Measurements from ENCODE around the gene AP1AR.

The AP1AR gene

DNA sequence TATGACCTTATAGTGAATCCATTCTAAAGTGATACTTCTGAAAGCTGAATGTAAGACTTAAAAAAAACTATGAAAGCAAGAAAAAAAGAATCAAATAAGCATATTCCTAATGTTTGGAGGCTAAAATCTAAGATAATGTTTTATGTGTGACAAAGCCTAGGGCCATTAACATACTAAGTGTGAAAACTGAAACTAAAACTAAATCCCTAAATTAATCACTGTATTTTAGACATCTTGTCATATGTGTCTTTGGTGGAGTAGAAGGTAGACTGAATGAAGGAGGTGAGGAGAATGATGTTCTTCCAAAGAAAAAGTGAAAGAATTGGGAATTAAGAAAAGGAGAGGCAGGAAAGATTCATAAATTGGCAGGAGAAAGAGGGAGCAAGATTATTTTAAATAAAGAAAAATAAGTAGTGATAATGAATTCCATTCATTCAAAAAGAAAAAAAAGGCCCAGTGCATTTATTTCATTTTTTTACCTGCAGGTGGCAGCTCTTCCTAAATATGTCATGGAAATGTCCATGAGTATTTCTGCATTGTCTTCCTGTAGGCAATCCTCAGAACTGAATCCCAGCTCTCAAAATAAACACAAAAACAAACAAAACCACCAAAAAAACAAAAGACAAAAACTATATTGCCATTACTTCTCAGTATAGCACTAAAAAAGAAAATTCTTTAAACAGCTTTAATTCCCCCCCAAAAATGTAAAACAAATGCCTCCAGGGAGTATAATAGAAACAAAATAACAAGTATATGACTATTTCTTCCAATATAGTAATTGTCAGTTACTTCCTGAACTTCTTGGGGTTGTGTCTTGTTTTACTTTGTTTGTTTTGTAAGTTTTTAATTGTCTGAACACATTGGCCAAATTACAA, 17.0 kb upstream of the AP1AR start:
- Histone ChIP-seq H3K9me3 (no peaks in the 10 kb centered on the region), H3K4me1 (no peaks in the 10 kb centered on the region), H3K4me3 (ENCODE audit: low read depth, low read length) (no peak overlapping the region), H3K27me3 (peaks cover 7% of the 10 kb centered on the region), H3K36me3 (no peaks in the 10 kb centered on the region)
- DNase-seq: no peak
- TF ChIP-seq, protein P1, sequence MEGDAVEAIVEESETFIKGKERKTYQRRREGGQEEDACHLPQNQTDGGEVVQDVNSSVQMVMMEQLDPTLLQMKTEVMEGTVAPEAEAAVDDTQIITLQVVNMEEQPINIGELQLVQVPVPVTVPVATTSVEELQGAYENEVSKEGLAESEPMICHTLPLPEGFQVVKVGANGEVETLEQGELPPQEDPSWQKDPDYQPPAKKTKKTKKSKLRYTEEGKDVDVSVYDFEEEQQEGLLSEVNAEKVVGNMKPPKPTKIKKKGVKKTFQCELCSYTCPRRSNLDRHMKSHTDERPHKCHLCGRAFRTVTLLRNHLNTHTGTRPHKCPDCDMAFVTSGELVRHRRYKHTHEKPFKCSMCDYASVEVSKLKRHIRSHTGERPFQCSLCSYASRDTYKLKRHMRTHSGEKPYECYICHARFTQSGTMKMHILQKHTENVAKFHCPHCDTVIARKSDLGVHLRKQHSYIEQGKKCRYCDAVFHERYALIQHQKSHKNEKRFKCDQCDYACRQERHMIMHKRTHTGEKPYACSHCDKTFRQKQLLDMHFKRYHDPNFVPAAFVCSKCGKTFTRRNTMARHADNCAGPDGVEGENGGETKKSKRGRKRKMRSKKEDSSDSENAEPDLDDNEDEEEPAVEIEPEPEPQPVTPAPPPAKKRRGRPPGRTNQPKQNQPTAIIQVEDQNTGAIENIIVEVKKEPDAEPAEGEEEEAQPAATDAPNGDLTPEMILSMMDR (IDR thresholded peaks at IDR 0.05; ENCODE audit: low read depth, low read length): peak; percentile 57

DNA sequence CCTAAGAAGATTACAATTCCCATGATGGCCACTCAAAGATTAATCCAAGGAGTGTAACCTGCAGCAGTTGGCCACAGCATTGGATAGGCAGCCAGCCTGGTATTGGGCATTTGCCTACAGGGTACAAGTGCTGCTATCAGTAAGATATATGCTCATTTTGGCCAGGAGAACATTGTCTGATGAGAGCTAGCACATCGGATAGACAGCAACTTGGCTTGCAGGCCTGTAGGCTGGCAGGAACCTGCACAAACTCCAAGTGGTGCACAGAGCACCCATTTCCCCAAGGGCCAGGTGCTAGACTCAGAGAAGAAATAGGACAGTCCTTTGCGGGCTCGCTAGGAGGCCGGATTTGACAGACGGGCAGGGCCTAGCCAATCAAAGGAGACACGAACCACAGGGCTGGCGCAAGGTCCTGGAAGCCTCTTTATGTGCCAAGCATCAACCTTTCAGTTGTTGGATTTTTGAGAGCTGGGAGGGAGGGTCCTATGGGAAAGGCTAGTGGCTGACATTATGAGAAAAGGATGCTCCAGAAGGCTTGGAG, 11.7 kb upstream of the AP1AR start:
- H3K4me1 ChIP-seq: no peaks in the 10 kb centered on the region
- H3K27me3 ChIP-seq: peaks cover 7% of the 10 kb centered on the region
- TF ChIP-seq, protein P1 (IDR thresholded peaks at IDR 0.05; ENCODE audit: low read depth, low read length): no peak
- no peaks in the 10 kb centered on the region for H3K36me3 ChIP-seq
- peaks cover 3% of the 10 kb centered on the region; the same call in 1 of the 2 replicates for H3K9me3 ChIP-seq
- no peak for DNase-seq
- no peak overlapping the region for H3K4me3 ChIP-seq (ENCODE audit: low read depth, low read length)

DNA sequence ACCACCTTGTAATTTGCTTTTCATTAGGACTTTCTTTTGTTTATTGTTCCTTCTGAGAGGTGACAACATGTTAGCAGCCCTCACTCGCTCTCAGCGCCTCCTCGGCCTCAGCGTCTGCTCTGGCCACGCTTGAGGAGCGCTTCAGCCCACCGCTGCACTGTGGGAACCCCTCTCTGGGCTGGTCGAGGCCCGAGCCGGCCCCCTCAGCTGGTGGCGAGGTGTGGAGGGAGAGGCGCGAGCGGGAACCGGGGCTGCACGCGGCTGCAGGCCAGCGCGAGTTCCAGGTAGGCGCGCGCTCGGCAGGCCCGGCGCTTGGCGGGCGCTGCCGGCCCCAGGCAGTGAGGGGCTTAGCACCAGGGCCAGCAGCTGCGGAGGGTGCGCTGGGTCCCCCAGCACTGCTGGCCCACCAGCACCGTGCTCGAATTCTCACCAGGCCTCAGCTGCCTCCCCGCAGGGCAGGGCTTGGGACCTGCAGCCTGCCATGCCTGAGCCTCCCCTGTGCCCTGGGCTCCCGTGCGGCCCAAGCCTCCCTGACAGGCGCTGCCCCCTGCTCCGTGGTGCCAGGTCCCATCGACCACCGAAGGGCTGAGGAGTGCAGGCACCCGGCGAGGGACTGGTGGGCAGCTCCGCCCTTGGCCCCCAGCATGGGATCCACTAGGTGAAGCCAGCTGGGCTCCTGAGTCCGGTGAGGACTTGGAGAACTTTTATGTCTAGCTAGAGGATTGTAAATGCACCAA, 9.2 kb upstream of the AP1AR start:
- DNase-seq: no peak
- Histone ChIP-seq H3K36me3 (no peaks in the 10 kb centered on the region), H3K4me3 (ENCODE audit: low read depth, low read length) (no peak overlapping the region), H3K4me1 (no peaks in the 10 kb centered on the region), H3K27me3 (peaks cover 7% of the 10 kb centered on the region), H3K9me3 (peaks cover 3% of the 10 kb centered on the region; the same call in 1 of the 2 replicates)
- TF ChIP-seq, protein P1 (IDR thresholded peaks at IDR 0.05; ENCODE audit: low read depth, low read length): no peak

DNA sequence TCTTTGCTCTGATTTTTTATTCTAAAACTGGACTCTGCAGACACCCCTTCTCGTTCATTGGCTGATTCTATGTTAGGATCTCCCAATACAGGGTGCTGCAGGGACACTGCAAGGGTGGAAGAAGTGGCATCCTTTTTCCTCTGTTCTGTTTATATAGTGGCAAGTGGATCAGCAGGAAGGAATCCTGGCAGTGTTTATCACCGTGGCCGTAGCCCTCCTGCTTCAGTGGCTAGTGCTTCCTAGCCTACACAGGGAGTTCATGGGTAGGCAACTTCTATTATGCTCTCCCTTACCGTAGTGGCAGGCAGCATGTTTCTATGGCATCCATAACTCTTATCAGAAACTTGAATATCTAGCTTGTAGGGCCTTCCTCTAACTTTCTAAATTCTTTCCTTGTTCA, 6.4 kb upstream of the AP1AR start:
- no peak overlapping the region for H3K4me3 ChIP-seq (ENCODE audit: low read depth, low read length)
- H3K36me3 ChIP-seq: no peaks in the 10 kb centered on the region
- no peak for DNase-seq
- no peaks in the 10 kb centered on the region for H3K4me1 ChIP-seq
- TF ChIP-seq, protein P1 (IDR thresholded peaks at IDR 0.05; ENCODE audit: low read depth, low read length): no peak
- peaks cover 3% of the 10 kb centered on the region; the same call in 1 of the 2 replicates for H3K9me3 ChIP-seq
- no peaks in the 10 kb centered on the region for H3K27me3 ChIP-seq

DNA sequence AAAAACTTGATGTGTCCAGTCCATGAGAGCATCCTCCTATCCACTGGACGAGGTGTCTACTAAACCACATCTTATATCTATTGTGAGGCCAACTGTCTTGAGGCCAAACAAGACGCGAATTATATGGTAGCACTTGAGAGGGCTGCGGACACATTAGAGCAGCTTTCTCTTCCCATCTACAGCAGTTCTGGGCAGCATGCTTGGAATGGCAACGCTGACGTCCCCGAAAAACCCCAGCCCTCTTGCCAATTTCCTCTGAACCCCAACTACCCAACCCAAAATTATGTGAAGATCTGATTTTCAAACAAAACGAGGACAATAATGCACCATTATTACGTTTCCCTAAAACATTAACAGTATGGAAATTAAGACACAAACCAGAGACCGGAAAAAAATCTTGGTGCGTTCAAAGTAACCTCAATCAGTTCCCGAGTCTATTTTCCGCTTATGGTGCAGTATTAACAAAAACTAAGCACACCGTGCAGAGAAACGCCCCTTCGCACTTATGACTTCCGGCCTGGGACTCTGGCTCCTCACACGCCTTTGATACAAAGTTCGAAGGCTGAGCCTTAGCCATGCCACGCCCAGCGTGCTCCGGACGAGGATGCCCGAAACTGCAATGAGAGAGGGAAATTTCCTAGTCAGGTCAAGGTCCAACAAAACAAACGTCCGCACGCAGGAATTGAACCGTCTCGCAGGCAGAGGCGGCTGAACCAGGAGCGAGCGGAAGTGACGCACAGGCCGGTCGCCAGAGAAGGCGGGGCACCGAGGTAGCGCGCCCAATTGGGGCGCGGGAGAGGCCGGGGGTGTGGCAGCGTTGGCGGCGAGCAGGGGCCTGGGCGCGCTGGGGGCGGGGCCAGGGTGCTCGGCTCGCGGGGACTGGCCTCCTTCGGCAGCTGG, 458 bp upstream of the AP1AR start:
- no peaks in the 10 kb centered on the region for H3K4me1 ChIP-seq
- peaks cover 3% of the 10 kb centered on the region; the same call in 1 of the 2 replicates for H3K36me3 ChIP-seq
- H3K9me3 ChIP-seq: no peaks in the 10 kb centered on the region
- peak; percentile 99 for DNase-seq
- TF ChIP-seq, protein P1 (IDR thresholded peaks at IDR 0.05; ENCODE audit: low read depth, low read length): no peak
- H3K4me3 ChIP-seq (ENCODE audit: low read depth, low read length): peak overlapping the region; percentile 89
- no peaks in the 10 kb centered on the region for H3K27me3 ChIP-seq
